Ishikawa (cell line): ENCODE measurements around the gene NMB.

Source experiments
- CEBPB ChIP-seq: IDR thresholded peaks from 2 replicates; pipeline ENCODE4 v1.6.1; 2012
- CREB1 ChIP-seq: IDR thresholded peaks from 2 replicates; pipeline ENCODE4 v1.6.1; 2012; ENCODE audit warnings: low read depth
- EGR1 ChIP-seq: IDR thresholded peaks from 2 replicates; pipeline ENCODE4 v1.6.1; 2012
- EP300 ChIP-seq: IDR thresholded peaks from 2 replicates; pipeline ENCODE4 v1.6.1; 2012; ENCODE audit warnings: borderline replicate concordance
- FOXM1 ChIP-seq: IDR thresholded peaks from 2 replicates; pipeline ENCODE4 v1.6.1; 2012; ENCODE audit warnings: low read depth, borderline replicate concordance
- NFIC ChIP-seq: IDR thresholded peaks from 2 replicates; pipeline ENCODE4 v1.6.1; 2012
- RAD21 ChIP-seq: IDR thresholded peaks from 2 replicates; pipeline ENCODE4 v1.6.1; 2012; ENCODE audit warnings: low read depth
- TAF1 ChIP-seq: IDR thresholded peaks from 2 replicates; pipeline ENCODE4 v1.6.1; 2012; ENCODE audit warnings: low read depth, mild to moderate bottlenecking
- TCF12 ChIP-seq: IDR thresholded peaks from 2 replicates; pipeline ENCODE4 v1.6.1; 2012; ENCODE audit warnings: low read depth
- TEAD4 ChIP-seq: IDR thresholded peaks from 2 replicates; pipeline ENCODE4 v1.6.1; 2012
- YY1 ChIP-seq: IDR thresholded peaks from 2 replicates; pipeline ENCODE4 v1.6.1; 2012; ENCODE audit warnings: low read depth
- ZBTB7A ChIP-seq: IDR thresholded peaks from 2 replicates; pipeline ENCODE4 v1.6.1; 2012; ENCODE audit warnings: low read depth
- TF ChIP-seq, protein P1 (sequence below): IDR thresholded peaks from 2 replicates; pipeline ENCODE4 v1.6.1; 2012
- TF ChIP-seq, protein P2 (sequence below): IDR thresholded peaks from 2 replicates; pipeline ENCODE4 v1.6.1; 2012
- TF ChIP-seq, protein P3 (sequence below): IDR thresholded peaks from 2 replicates; pipeline ENCODE4 v1.6.1; 2012; ENCODE audit warnings: low read depth, mild to moderate bottlenecking

NMB gene

DNA sequence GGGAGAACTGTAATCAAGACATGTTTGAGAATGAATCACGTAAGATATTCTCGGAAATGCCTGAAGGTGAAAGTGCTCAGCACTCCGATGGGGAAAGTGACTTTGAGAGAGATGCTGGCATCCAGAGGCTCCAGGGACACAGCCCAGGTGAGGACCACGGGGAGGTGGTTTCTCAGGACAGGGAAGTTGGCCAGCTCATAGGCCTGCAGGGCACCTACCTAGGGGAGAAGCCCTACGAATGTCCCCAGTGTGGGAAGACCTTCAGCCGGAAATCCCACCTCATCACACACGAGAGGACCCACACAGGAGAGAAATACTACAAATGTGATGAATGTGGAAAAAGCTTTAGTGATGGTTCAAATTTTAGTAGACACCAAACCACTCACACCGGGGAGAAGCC, 37.4 kb downstream of the NMB start:
- TF ChIP-seq EGR1: no peak
- TF ChIP-seq TEAD4: no peak
- TF ChIP-seq CEBPB: no peak
- no peak for TF ChIP-seq NFIC

DNA sequence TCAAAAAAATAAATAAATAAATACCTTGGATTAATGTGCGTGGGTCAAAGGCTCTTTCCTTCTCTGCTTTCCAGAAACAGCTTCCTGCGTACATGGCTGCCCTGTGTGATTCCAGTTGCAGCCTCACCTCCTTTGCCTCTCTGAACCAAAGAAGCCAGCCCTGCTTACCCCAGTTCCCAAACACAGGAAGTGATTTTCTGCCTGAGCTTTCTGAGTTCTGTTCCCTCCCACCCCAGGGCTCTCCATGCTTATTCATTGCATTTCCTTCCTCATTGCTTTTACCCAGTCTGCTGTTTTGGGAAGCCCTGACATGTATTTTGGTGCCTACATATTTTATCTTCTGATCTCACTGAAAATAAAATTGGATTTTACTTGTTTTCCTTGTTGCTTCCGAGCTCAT, 41.8 kb downstream of the NMB start:
- TF ChIP-seq, protein P1, sequence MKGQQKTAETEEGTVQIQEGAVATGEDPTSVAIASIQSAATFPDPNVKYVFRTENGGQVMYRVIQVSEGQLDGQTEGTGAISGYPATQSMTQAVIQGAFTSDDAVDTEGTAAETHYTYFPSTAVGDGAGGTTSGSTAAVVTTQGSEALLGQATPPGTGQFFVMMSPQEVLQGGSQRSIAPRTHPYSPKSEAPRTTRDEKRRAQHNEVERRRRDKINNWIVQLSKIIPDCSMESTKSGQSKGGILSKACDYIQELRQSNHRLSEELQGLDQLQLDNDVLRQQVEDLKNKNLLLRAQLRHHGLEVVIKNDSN: no peak
- TF ChIP-seq RAD21 (no peak), EP300 (no peak), FOXM1 (no peak), ZBTB7A (no peak), TEAD4 (no peak)

DNA sequence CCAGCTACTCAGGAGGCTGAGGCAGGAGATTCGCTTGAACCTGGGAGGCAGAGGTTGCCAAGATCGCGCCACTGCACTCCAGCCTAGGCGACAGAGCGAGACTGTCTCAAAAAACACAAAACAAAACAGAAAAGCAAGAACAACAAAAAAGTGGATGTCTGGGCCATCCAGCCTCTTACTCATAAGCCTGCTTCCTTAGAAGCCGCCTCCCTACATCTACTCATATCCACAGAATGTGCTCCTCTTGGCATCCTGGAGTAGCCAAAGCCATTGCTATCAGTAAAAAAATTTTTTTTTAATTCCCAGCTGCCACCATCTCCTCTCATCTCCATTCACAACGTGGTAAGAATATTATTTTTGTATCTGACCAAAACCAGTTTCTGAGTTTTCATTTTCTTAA, 46.4 kb downstream of the NMB start:
- TF ChIP-seq, protein P1: no peak
- no peak for TF ChIP-seq CEBPB
- no peak for TF ChIP-seq EP300
- TF ChIP-seq NFIC: no peak
- TF ChIP-seq, protein P2, sequence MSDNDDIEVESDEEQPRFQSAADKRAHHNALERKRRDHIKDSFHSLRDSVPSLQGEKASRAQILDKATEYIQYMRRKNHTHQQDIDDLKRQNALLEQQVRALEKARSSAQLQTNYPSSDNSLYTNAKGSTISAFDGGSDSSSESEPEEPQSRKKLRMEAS: no peak
- TF ChIP-seq ZBTB7A: no peak
- no peak for TF ChIP-seq YY1
- TF ChIP-seq, protein P3, sequence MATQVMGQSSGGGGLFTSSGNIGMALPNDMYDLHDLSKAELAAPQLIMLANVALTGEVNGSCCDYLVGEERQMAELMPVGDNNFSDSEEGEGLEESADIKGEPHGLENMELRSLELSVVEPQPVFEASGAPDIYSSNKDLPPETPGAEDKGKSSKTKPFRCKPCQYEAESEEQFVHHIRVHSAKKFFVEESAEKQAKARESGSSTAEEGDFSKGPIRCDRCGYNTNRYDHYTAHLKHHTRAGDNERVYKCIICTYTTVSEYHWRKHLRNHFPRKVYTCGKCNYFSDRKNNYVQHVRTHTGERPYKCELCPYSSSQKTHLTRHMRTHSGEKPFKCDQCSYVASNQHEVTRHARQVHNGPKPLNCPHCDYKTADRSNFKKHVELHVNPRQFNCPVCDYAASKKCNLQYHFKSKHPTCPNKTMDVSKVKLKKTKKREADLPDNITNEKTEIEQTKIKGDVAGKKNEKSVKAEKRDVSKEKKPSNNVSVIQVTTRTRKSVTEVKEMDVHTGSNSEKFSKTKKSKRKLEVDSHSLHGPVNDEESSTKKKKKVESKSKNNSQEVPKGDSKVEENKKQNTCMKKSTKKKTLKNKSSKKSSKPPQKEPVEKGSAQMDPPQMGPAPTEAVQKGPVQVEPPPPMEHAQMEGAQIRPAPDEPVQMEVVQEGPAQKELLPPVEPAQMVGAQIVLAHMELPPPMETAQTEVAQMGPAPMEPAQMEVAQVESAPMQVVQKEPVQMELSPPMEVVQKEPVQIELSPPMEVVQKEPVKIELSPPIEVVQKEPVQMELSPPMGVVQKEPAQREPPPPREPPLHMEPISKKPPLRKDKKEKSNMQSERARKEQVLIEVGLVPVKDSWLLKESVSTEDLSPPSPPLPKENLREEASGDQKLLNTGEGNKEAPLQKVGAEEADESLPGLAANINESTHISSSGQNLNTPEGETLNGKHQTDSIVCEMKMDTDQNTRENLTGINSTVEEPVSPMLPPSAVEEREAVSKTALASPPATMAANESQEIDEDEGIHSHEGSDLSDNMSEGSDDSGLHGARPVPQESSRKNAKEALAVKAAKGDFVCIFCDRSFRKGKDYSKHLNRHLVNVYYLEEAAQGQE: no peak

DNA sequence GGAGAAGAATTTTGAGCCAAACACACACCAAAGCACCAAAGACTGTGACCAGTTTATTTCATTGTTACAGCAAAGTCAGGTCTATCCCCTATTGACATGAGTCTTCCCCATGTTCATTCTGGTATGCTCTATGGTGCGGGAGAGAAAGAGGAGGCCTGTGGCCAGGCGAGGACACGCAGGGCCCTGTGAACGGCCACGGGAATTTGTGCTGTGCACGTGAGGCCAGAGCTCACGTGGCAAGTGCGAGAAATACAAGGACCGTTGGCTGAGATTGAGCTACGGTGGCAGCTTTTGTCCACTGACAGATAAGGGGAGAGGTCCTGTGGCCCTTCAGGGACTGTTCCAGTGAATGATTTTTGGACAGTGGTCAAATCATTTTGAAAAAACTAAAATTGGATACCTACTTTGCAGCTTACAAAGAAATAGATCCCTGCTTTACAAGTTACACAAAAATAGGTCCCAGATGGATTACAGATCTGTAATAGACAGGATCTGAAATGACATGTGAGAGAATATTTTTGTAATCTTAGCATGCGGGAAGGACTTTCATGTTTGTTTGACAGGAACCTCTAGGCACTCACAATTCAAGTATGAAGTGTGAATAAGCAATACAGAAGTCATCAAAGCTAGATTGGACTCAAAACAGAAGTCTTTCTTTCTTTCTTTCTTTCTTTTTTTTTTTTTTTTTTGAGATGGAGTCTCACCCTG, 48.0 kb downstream of the NMB start:
- TF ChIP-seq RAD21 (no peak), TEAD4 (no peak), FOXM1 (no peak), TCF12 (no peak), CEBPB (no peak), ZBTB7A (no peak), CREB1 (no peak), NFIC (no peak), TAF1 (no peak), EP300 (no peak), YY1 (no peak), EGR1 (no peak)
- TF ChIP-seq, protein P3: no peak
- TF ChIP-seq, protein P2: no peak
- TF ChIP-seq, protein P1: no peak

DNA sequence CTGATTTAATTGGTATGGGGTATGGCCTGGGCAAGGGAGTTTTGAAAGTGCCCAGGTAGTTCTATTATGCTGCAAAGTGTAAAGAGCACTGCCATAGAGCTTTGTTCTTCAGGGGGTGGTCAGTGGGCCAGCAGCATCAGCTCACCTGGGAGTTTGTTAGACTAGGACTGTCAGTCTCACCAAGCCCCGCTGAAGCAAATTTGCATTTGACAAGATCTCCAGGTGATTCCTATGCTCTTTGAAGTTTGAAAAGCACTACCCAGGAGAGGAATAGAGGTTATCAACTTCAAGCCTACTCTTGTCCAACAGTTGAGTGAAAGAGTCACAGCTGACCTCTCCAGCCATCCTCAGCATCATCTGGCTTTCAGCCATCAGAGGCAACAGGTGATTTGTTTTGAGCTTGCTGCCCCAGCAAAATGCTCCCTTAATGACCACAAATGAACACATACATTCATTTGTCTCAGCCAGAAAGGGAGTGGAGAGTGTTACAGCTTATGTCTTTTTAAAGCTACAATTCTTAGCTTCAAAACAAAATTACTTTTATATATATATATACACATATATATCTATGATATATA, 49.2 kb downstream of the NMB start:
- no peak for TF ChIP-seq TCF12
- no peak for TF ChIP-seq ZBTB7A
- TF ChIP-seq NFIC: no peak
- TF ChIP-seq EP300: no peak
- TF ChIP-seq CREB1: no peak
- TF ChIP-seq FOXM1: no peak
- no peak for TF ChIP-seq EGR1

DNA sequence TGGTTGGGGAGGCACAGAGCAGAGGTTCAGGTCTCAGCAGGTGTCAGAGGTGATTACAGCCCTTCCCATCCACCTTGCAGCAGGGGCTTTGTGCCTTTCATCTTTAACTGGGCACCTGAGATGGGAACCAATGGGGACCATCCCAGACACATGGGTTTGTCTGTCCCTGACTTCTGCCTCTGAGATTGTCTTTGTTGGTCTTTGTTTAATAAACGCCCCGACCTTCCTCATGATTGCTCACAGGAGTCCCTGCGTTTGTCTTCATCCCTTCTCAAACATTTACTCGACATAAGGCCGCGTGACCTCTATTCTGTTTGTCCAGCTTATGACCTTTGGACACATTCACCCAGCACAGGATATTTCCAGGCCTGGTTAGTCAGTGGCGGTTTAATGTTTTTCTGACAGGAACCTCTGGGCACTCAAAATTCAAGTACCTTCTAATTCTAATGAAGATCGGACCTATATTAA, 51.3 kb downstream of the NMB start:
- TF ChIP-seq EP300: no peak
- TF ChIP-seq, protein P1: no peak
- TF ChIP-seq TEAD4: no peak
- TF ChIP-seq ZBTB7A: no peak
- TF ChIP-seq CREB1: no peak
- TF ChIP-seq NFIC: no peak
- TF ChIP-seq, protein P2: no peak
